GM10266 (cell line): Measurements from ENCODE around the gene MTG2.

Experiments
- DNase-seq: peaks from one replicate; pipeline ENCODE4 v3.0.0; 2012; ENCODE audit errors: extremely low spot score
- CTCF ChIP-seq: IDR thresholded peaks from 2 replicates; pipeline ENCODE4 v1.5.1; 2012; ENCODE audit warnings: mild to moderate bottlenecking, low read depth; ENCODE audit not compliant: control insufficient read depth, insufficient read depth; ENCODE audit errors: missing control alignments

MTG2 gene

GRCh38 chr20:62225026-62225425, 42.2 kb downstream of the MTG2 start:
- no peak for DNase-seq
- no peak for TF ChIP-seq CTCF

- TF ChIP-seq CTCF = no peak
Measured at GRCh38 chr20:62225820-62226635, 43.2 kb downstream of the MTG2 start.

GRCh38 chr20:62226707-62227590, 44.1 kb downstream of the MTG2 start:
- DNase-seq = no peak
- TF ChIP-seq CTCF = no peak

More at GRCh38 chr20:62225820-62226635, 43.2 kb downstream of the MTG2 start:
- no peak for DNase-seq

- DNase-seq = no peak
- no peak for TF ChIP-seq CTCF
Measured at GRCh38 chr20:62227591-62227976, 44.8 kb downstream of the MTG2 start.

GRCh38 chr20:62227977-62228958, 45.4 kb downstream of the MTG2 start:
- no peak for DNase-seq
- no peak for TF ChIP-seq CTCF

- TF ChIP-seq CTCF = no peak
- DNase-seq = no peak
Measured at GRCh38 chr20:62228982-62229545, 46.2 kb downstream of the MTG2 start.
